Measurements from ENCODE around the gene CELF5.
"Not testable (repeated sequence)": the region's sequence is repeated elsewhere in the genome, so short reads cannot be mapped to it uniquely, and the experiment has no call there.

Gene CELF5

DNA sequence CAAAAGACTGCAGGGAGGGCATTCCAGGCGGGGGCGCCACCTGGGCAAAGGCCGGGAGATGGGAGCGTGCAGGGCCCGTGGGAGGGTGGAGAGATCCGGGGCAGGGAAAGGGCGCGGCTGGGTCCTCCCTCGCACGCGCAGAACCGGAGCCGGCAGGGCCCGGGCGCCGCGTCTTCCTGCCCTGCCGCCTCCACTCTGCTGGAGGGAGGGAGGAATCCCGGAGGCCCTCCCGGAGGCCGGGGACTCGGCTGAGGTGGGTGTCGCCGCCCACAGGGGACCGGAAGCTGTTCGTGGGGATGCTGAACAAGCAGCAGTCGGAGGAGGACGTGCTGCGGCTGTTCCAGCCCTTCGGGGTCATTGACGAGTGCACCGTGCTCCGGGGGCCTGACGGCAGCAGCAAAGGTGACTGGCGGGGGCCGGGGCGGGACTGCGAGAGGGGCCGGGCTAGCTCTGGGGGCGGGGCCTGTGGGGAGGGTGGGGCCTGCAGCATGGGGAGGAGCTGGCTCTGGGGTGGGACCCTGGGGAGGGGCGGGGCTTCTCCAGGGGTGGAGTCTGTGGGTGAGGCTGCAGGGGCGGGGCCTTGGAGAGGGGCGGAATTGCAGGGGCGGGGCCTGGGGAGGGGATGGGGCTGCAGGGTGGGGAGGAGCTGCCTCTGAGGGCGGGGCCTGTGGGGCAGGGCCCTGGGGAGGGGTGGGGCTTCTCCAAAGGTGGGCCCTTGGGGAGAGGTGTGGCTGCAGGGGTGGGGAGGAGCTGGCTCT is 51.3 kb downstream of the CELF5 start:
- peak; percentile 54 for DNase-seq

GRCh38 chr19:3276341-3276799 is 51.9 kb downstream of the CELF5 start:
- DNase-seq: no peak

- no peak for DNase-seq
Observed at GRCh38 chr19:3277649-3278048, 53.2 kb downstream of the CELF5 start.

GRCh38 chr19:3278294-3278693 is 53.8 kb downstream of the CELF5 start:
- DNase-seq: no peak

DNA sequence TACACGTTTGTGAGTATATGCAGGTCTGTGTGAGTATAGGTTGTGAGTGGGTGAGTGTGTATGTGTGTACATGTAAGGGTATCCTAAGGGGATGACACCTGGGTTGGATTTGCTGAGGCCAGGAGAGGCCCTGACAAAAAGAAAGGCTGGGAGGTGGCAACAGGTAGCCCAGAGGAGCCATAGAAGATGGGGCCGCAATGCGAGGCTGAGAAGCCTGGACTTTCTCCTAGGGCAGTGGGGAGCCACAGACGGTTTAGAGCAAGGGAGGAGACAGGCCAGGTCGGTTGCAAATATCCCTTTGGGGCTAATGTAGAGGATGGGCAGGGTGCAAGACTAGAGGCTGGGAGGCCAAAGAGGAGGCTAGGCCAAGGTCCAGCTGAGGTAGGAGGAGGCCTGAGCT is 54.3 kb downstream of the CELF5 start:
- no peak for DNase-seq

DNA sequence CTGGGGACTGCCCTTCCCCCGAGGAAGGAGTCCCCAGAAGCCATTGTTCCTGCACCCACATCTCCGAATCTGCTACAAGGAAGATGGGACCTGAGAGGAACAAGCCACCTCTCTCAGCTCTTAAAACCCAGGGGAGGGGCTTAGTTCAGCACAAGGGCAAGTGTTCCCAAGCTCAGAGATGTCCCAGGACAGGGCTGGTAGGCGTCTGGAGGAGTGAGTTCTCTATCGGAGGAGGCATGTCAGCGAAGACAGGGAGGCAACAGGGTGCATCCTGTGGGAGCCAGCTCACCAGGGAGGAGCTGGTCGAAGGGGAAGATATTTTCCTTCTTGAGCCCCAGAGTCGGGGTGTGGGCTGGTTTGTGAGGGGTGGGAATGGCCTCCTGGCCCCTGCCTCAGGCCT is 54.8 kb downstream of the CELF5 start:
- DNase-seq: no peak

DNA sequence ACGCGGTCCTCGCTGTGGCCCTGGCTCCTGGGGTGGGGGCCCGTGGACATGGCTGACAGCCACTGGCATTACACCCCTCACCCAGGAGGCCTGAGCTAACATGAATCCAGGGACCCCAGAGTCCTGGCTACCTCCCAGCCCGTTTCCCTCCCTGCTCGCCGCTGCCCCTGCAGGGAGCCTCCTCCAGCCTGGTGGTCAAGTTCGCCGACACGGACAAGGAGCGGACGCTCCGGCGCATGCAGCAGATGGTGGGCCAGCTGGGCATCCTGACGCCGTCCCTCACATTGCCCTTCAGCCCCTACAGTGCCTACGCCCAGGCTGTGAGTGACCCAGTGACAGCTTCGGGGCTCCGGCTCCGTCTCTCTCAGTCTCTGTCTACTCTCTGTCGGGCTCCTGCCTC is 56.6 kb downstream of the CELF5 start:
- DNase-seq: no peak

GRCh38 chr19:3282155-3282554 is 57.7 kb downstream of the CELF5 start:
- no peak for DNase-seq

- no peak for DNase-seq
Observed at GRCh38 chr19:3282564-3282963, 58.1 kb downstream of the CELF5 start.

- DNase-seq: no peak
Observed at GRCh38 chr19:3283246-3283751, 58.8 kb downstream of the CELF5 start.

DNA sequence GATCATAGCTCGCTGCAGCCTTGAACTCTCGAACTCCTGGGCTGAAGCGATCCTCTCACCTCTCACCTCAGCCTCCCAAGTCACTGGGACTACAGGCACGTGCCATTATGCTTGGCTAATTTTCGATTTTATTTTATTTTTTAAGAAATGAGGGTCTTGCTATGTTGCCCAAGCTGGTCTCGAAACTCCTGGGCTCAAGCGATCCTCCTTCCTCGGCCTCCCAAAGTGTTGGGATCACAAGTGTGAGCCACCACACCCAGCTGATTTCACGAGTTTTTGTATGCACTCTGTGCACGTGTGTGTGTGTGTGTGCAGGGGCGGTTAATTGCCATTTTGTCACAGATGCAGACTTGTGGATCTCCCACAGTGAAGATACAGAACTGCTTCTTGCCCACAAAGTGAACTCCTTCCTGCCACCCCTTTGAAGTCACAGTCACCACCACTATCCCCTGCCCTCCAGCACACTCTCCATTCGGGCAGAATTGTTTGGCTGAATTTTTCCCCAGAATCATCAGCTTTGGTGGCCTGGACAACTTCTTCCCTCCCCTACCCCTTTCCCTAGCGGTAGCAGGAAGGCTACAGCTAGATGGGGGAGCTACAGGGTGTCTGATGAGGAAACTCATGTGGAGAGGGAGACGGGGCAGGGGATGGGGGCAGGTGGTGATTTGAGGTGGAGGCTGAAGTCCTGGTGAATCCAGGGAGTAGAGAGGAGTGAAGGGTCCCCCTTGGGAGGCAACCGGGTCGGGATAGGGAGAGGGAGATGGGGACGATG is 59.6 kb downstream of the CELF5 start:
- DNase-seq: no peak

DNA sequence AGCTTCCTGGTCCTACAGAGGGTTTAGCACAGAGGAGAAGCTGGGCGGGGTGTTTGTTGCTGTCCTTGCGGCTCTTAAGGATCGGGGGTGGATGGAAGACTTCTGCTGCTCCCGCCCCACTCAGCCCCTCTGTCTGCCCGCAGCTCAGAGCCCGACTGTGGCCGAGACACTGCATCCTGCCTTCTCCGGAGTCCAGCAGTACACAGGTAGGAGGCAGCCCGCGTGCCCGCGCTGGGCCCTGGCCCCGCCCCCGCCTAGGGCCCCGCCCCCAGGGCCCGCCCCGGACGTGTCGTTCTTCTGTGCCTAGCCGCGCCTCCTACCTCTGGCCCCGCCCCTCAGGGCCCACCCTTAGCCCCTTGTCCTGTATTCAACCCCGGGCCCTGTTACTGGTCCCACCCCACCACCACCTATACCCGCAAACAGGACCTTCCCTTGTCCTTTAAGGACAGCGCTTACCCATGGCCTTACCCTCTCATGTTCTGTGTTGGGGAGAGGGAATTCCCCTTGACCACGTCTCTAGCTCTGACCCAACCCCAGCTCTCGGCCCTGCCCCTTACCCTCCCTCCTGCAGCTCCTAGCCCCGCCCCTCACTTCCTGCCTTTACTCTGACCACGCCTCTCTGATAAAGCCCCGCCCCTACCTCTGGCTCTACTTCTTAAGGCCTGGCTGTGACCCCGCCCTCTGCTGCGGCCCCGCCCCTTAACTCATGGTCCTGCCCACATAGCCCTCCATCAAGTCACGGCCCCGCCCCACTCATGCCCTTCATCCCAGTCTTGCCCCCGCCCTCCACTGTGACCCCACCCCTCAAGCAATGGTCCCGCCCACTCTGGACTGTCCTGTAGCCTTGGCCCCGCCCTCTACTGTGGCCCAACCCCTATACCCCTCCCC is 60.5 kb downstream of the CELF5 start:
- DNase-seq: no peak

DNA sequence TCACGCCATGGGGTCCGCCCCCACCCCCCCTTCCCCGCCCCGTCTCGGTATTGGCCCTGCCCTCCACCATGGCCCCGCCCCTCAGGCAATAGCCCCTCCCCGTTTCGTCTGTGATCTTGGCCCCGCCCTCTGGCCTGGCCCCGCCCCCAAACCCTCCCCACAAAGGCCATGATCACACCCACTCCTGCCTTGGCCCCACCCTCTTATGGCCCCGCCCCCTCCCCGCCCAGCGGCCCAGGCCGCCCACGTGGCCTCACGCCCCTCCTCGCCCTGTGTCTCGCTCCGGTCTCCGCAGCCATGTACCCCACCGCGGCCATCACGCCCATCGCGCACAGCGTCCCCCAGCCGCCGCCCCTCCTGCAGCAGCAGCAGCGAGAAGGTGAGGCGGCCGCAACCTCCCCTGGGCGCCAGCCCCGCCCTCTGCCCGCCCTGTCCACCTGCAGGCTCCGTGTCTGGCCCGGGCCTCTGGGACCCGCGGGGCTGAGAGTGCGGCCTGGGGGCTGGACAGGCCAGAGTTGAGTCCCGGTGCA is 61.3 kb downstream of the CELF5 start:
- no peak for DNase-seq

DNA sequence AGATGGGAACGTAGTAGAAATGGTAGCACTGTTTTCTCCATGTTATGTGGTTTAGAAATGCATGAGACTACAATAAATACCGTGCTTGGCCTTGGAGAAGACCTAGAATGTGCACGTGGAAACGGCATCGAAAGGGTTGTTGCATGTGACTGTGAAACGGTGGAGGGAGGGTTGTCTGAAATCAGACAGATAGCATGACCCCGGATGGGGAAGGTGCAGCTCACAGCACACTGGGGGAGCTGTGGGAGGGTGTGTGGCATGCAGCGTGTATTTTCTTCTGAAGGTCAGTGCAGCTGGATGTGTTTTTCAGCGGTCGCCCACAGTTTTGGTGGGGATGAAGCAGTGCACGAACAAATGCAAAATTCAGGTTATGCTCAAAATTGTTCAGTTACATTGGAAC is 63.4 kb downstream of the CELF5 start:
- no peak for DNase-seq

GRCh38 chr19:3288437-3288836 is 64.0 kb downstream of the CELF5 start:
- DNase-seq: not testable (repeated sequence)

- no peak for DNase-seq
Observed at GRCh38 chr19:3289971-3290569, 65.6 kb downstream of the CELF5 start.

DNA sequence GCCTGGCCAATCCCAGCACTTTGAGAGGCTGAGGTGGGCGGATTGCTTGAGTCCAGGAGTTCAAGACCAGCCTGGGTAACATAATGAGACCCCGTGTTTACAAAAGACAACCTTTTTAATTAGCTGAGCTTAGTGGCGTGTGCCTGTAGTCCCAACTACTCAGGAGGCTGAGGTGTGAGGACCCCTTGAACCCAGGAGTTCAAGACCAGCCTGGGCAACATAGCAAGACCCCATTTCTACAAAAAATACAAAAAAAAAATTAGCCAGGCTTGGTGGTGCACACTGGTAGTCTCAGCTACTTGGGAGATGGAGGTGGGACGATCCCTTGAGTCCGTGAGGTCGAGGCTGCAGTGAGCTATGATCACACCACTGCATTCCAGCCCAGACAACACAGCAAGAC is 66.4 kb downstream of the CELF5 start:
- not testable (repeated sequence) for DNase-seq

DNA sequence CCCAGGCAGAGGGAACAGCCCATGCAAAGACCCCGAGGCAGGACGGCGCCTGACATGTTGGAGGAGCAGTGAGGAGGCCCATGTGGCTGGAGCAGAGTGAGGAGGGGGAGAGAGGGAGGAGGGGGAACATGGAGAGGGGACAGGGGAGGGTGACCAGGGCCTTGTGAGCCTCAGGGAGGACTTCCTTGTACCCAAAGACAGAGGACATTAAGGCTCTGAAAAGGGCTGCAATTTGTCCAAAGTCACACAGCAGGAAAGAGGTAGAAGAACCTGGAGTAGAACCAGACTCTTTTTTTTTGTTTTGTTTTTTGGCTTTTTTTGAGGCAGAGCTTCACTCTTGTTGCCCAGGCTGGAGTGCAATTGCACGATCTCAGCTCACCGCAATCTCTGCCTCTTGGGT is 67.2 kb downstream of the CELF5 start:
- no peak for DNase-seq

- DNase-seq: no peak
Observed at GRCh38 chr19:3292958-3293529, 68.6 kb downstream of the CELF5 start.

- no peak for DNase-seq
Observed at GRCh38 chr19:3293560-3293959, 69.1 kb downstream of the CELF5 start.

- no peak for DNase-seq
Observed at GRCh38 chr19:3294080-3294850, 69.8 kb downstream of the CELF5 start.

All from KG1 (cell line).